Inflammatory macrophage treated with lipopolysaccharide for 1 hour (primary cell): ENCODE data around the gene DLD.
"Not testable (repeated sequence)": the region's sequence is repeated elsewhere in the genome, so short reads cannot be mapped to it uniquely, and the experiment has no call there.

ENCODE experiments used
- DNase-seq, 2 donors: peaks; one replicate each; pipeline ENCODE4 v3.0.0-alpha.2; 2020 to 2022

DLD gene

DNA sequence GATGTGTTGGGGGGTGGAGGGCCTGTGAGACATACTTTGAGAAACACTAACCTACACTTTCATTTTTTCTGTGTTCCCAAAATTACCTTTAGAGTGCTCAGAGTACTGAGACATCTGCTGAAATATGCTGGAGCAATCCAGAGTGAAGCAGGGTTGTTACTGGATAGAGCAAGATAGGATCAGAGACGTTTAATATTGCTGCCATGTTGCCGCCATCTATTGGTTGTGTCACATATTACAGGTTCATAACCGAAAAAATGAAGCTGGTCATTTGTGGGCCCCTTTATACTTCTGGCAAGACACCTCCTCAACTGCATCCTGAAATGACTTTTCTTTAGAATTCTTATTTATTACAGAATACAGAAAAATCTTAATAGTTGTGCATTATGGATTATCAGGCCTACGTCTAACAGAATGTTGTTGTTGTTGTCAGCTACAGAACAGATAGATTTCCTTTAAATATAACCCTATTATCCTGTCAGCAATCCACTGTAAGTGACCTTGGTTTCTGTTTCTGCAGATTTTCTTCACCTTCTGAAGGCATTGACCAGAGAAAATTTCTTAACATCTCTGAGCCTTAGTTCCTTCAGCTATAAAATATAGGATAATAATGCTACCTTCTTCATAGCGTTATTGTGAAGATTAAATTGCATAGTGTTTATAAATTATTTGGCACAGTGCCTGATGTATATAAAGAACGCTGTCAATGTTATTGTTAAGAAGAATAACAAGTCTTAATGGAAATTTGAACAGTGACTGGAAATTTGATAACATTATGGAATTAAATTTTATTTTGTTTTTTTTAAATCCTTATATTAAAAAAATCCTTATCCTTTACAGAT lies 16.2 kb upstream of the DLD start:
- peak; percentile 42 to 84 for DNase-seq

DNA sequence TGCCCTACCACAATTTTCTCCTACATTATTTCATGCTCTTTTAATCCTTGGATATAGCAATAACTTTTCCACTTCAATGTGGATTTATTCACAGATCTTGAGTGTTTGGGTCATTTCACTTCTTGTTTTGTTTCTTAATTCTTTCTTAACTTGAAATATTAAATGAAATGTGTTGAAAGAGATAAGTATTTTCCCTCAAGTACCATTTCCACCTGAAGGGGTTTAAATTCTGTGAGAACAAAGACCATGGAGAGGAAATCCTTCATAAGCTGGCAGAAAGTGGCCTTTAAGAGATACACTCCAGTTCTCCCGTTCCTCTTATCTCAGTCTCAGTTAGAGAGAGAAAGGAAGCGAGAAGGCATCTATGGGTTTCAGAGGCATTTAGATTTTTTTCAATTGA lies 14.1 kb upstream of the DLD start:
- DNase-seq = no peak

DNA sequence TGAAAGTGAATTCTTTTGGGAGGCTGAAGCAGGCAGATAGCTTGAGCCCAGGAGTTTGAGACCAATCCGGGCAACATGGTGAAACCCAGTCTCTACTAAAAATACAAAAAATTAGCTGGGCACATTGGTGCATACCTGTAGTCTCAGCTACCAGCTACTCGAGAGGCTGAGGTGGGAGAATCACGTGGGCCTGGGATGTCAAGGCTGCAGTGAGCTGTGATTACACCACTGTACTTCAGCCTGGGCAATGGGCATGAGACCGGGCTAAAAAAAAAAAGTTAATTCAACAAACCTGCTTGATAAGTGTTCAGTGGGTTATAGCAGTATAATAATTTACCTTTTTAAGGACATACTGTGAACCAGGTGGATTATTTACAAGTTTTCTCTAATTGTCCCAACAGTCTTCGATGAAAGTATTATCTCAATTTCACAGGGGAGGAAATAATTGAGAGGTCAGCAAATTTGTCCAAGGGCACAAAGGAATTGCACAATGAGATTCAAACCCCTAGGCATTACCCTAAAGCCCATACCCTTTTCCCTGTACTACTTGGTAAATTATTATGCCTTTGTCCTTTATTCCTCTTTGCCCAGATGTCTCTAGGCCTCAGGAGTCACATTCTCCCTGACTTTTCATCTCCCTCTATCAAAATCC lies 13.1 kb upstream of the DLD start:
- DNase-seq = no peak

DNA sequence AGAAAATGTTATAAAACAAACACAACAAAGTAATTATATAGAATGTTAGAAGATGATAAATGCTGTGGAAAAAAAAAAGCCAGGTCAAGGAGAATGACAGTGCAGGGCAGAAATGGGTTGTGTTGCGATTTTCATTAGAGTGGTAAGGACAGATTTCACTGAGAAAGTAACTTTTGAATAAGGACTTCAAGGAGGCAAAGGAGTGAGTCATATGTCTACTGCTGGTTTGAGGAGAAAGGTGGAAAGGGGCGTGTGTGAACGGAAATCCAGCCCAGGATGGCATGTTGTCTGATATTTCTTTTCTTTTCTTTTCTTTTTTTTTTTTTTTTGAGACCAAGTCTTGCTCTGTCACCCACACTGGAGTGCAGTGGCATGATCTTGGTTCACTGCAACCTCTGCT lies 12.3 kb upstream of the DLD start:
- DNase-seq = no peak

DNA sequence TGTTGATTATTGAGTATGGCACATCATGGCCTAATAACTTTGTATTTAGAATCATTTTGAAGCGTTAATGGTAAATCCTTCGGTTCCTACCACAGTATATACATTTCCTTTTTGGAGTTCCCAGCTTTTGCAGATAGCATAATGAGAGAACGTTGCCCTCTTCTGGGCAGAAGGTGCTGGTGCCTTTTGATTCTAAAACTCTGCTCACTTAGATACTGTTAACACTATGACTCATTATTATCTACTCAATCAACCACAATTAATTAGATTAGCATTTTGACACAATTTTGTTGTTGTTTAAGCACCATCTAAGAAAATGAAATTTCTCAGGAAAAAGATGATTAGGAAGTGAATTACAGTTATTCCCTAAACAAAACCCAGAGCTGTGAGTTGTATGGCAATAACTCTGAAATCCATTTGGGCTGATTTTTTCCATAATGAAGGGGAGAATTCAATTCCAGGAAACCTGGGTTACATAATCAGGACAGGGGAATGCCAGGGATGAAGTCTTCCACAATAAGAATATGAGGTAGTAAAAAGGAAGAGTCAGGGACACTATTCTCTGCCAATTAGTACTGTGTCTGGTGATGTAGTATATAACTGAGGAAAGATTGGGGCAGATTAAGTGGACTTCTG lies 11.5 kb upstream of the DLD start:
- peak; percentile 47 to 66 for DNase-seq

DNA sequence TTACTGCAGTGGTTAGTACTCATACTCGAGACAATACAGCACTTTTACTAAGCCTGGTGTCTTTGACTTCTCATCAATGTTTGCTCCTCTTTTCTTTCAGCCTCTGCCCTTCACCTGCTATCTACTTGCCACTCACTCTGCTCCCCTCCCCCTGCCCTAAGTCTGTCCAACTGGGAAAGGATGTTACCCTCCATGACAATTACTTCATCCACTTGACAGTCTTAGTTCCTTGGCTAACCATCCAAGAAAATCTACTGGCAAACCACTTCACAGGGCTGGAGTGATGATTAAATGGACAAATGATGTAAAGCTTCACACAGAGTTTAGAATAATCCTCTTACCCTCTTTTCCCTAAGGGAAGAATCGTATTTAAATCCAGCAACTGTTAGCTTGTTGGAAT lies 8.2 kb upstream of the DLD start:
- no peak for DNase-seq

DNA sequence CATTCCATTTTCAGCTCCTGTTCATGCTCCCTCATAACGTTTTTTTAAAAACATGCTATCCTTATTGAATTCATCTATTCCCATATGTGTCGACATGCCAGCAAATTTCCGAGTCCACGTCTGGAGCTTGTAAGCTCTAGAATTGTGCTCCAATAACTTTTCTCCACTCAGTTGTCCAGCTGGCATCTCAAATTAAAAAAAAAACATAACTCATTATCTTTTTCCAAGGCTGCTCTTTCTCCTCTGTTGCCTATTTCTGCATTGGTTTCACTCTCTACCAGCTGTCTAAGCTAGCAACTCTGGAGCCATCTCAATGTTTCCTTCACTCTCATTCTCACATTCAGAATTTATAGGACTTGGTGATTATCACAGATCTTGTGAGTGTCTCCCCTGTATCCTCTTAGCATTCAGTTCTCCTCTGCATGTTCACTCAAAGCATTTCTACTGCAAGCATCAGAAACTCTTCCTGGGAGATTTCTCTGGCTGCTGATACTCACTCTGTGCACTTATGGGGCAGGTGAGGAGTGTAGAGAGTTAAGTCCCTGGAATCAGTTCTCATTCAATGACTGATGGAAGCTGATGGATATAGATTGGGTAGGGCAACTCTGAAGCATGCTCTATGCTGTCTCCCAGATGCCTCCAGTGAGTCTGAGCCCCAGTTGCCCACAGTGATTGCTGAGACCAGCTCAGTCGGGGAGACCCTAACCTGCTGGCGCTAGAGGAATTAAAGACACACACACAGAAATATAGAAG lies 6.7 kb upstream of the DLD start:
- DNase-seq = no peak

DNA sequence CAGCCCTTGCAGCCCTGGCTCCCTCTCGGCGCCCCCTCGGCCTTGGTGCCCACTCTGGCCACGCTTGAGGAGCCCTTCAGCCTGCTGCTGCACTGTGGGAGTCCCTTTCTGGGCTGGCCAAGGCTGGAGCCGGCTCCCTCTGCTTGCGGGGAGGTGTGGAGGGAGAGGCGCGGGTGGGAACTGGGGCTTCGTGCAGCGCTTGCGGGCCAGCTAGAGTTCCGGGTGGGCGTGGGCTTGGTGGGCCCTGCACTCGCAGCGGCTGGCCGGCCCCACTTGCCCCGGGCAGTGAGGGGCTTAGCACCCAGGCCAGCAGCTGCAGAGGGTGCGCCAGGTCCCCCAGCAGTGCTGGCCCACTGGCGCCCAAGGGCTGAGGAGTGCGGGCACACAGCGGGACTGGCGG lies 3.2 kb upstream of the DLD start:
- DNase-seq = not testable (repeated sequence)

DNA sequence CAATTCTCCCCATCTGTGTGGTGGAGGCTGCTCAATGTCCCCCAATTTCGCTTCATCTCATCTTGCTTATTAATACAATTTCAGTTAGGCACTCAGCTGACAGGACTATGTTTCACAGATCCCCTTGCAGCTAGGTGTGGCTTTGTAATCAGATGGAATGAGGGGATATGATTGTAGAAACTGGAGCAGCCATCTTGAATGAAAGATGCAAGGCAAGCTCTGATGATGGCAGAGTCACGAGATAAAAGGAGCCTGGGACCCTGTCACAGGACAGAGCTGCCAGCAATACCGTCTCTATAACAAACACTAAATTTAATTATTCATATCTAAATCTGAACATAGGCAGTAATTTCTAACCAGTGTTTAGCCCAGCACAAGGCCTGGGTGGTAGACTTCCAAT lies 991 bp upstream of the DLD start:
- no peak for DNase-seq

DNA sequence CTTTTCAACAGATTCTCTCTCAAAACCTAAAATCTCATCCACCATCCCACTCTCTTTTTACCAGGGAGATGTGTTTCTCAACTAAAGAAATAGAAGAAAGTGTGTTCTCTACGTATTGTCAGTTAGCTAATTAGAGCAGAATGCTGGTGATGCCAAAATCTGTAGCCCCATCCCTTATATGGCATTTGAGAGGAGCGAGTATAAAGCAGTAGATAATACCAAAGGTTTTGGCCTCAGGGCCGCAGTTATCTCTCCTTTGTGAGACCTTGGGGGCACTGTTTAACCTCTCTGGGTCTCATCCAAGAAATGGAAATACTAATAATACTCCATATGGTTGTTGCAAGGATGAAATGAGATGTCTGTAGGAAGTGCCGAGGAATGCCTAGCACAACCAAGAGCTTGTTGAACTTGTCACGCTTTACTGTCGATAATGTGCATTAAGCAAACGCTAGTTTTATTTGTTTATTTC lies 456 bp upstream of the DLD start:
- no peak for DNase-seq

DNA sequence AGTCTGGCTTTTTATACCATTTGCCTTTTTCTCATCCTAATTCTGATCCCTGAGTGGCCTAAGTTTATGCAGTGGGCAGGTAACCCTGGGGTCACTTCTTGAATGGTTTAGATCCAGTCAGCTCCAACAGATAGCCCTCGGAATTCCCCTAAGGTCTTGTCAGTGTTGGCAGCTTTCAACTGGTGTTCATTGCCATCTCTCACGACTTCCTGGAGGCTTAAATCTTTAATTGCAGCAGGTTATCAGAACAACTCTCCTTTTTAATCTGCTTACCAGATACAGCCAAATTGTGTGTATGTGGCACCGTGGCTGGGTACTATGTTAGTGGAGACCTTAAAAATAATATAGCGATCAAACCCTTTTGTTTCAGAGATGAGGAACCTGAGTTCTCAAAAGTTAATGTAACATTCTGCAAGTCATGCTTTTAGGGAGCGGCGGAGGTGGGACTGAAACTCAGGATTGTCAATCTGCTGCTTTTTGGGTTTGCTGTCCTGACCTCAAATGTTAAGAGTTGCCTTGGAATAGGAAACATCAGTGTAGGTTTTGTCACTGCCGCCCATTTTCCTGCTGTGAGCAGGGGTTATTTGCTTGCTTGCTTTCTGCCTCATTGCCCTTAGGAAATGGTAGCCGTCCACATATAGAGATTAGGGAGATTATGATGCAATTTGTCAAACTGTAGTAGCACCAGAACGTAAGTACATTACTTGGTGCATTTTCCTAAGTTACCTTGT lies 818 bp downstream of the DLD start:
- DNase-seq = peak; percentile 39 to 61

DNA sequence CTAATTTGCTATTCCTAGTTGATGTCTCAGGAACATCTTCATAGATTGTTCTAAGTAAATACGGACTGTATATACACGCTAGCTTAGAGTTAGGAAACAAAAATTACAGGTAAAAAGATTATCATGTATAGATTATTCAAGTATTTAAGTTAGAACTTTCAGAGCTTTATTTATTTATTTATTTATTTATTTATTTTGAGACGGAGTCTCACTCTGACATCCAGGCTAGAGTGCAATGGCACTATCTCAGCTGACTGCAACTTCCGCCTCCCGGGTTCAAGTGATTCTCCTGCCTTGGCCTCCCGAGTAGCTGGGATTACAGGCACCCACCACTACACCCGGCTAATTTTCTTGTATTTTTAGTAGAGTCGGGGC lies 1.4 kb downstream of the DLD start:
- DNase-seq = not testable (repeated sequence)

DNA sequence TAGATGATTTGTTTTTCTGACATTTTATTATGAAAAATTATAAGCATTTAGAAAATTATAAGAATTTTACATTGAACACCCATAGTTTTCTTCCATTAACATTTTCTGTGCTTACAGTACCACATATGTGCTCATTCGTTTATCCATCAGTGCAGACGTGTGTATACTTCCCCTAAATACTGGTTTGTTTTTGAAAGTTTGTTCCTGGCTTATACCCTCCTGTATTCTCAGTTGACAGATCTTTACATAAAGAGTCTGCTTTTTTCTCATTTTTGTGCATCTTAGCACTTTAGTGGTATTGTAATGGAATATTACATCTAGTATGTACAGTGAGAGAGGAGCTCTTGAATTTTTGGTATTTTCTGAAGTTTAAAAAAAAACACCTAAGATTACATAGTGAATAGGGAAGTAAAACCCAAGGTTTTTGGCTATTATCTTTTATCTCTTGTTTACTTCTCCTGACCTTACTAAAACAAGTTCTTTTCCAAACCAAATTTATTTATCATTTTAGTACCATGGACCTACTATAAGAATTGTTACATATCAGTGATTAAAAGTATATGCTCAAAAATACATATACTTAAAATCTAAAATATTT lies 8.1 kb downstream of the DLD start:
- no peak for DNase-seq

DNA sequence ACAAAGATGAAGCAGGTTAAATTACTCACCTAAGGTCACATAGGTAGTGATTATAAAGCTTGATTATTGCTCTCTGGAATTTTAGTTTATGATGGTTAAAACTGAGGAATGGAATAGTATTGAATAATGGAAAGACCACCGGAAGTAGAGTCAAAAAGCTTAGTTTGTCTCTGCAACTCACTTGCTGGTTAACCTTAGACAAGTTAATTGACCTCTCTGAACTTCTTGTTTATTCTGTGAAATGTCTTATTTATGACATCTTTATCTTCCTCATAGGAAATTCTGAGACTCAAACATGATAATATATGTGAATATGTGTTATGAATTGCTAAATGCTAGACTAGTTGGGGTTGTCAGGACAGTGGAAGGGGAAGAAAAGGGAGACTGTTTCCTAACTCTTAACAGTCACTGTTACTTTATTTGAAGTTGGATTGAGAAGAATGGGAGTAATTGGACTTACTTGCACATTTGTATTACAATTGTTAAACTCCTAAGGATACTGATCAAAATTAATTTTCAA lies 9.6 kb downstream of the DLD start:
- DNase-seq = peak; percentile 58 to 70

DNA sequence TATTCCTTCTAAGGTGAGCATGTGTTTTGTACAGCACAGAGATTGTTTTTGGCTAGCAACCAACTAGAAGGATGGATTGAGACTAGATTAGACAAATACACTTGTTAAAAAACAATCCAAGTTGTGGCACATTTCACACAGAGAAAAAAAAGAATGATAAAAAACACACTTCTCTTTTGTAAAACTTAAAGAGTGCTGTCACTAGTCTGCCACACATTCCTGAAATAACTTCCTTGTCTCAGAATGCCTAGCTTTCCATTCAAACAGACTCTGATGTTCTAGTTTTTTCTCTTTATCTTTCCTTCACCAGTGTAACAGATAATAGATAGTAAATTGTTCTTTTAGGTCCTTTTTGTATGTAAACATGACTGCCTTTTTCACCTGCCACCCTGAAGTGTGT lies 11.4 kb downstream of the DLD start:
- no peak for DNase-seq

DNA sequence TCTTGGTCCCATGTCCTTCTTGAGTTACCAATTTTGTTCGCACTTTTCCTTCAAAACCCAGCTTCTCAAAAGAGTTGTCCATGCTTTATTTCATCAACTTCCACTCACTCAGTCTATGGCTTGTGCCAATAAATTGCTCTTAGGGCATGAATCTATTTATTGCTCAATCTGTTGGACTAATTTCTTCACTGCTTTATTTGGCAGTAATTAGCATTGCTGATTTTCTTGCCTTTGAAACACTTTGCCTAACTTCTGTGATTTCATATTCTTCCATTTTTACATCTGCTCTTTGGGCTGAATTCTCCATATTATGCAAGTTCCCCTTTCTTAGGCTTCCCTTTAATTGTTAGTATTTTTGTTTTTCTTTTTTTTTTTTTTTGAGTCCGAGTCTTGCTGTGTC lies 16.8 kb downstream of the DLD start:
- peak; percentile 85 to 86 for DNase-seq

DNA sequence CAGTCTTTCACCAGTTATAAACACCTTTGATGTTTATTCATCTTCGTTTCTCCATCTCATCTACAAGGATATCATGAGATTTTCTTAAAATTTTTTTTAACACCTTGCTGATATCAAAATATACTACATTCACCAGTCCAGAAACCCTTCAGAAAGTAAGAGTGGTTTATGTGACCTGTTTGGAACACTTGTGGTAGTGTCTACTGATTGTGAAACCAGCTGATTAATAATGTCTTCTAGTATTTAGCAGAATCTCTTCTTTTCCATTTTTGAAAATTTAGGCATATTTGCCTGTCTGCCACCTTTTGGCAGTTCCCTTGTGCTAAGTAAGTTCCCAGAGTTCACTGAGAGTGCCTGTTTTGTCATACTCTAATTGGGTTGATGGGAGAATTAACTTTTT lies 18.5 kb downstream of the DLD start:
- no peak for DNase-seq

DNA sequence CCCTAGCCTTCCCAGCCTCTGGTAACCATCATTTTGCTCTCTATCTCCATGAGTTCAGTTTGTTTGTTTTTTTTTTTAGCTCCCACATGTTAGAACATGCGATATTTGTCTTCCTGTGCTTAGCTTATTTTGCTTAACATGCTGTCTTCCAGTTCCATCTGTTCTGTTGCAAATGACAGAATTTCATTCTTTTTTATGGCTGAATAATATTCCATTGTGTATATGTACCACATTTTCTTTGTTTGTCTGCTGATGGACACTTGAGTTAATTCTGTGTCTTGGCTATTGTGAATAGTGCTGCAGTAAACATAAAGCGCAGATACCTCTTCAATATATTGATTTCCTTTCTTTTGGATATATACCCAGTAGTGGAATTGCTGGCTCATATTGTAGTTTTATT lies 21.0 kb downstream of the DLD start:
- DNase-seq = no peak

DNA sequence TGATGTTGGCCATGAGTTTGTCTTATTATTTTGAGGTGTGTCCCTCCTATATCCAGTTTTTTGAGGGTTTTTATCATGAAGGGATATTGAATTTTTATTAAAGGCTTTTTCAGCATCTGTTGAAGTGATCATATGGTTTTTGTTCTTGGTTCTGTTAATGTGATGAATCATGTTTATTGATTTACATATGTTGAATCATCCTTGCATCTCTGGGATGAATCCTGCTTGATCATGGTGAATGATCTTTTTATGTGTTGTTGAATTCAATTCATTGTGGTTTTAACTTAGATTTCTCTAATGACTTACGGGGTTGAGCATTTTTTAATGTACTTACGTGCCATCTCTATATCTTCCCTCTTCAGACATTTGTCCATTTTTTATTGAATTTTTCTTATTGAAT lies 22.9 kb downstream of the DLD start:
- peak; percentile 40 to 54 for DNase-seq

DNA sequence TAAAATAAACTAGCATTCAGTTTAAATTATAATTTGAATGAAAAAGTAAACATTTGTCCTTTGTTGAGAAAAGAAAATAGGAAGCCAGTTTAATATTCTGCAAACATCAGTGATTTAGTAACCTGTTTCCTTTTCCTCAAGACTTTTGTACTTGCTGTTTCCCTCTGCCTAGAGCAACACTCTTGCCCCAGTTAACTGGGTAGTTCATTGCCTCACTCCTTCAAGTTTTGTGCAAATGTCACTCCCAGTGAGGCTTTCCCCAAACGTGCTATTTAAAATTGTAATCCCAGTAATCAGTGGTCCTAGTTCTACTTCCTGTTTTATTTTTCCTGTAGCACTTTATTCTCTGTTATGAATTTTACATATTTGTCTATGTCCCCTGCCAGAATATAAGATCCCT lies 23.8 kb downstream of the DLD start:
- DNase-seq = peak; percentile 85 to 87

DNA sequence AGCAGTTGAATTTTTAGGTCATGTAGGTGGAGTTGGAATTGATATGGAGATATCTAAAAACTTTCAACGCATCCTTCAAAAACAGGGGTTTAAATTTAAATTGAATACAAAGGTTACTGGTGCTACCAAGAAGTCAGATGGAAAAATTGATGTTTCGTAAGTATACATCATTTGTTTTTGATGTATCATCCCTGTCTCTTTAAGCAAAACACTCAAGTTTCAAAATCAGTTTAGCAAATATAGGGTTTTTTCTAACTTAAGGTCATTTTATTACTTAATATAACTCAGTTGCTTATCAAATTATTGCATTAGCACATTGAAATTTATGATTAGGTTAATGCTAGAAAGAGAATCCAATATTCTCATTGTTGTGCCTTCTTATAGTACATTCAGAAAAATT lies 24.6 kb downstream of the DLD start:
- peak; percentile 69 to 71 for DNase-seq
